ENCODE measurements around the gene STRA6.

Gene STRA6

GRCh38 chr15:74158855-74159650 lies 43.5 kb downstream of the STRA6 start:
- no peak for DNase-seq

GRCh38 chr15:74157868-74158827 lies 44.4 kb downstream of the STRA6 start:
- no peak for DNase-seq

- DNase-seq: no peak
Observed at GRCh38 chr15:74156678-74157411, 45.7 kb downstream of the STRA6 start.

GRCh38 chr15:74155766-74156417 lies 46.7 kb downstream of the STRA6 start:
- no peak for DNase-seq

- no peak for DNase-seq
Observed at GRCh38 chr15:74147051-74147450, 55.5 kb downstream of the STRA6 start.

- no peak for DNase-seq
Observed at GRCh38 chr15:74146277-74146800, 56.2 kb downstream of the STRA6 start.

GRCh38 chr15:74144153-74144775 lies 58.3 kb downstream of the STRA6 start:
- no peak for DNase-seq

- no peak for DNase-seq
Observed at GRCh38 chr15:74141591-74141990, 61.0 kb downstream of the STRA6 start.

GRCh38 chr15:74138642-74139041 lies 63.9 kb downstream of the STRA6 start:
- DNase-seq: no peak

GRCh38 chr15:74137537-74137894 lies 65.1 kb downstream of the STRA6 start:
- DNase-seq: no peak

GRCh38 chr15:74136814-74137536 lies 65.6 kb downstream of the STRA6 start:
- DNase-seq: no peak

GRCh38 chr15:74136540-74136813 lies 66.1 kb downstream of the STRA6 start:
- no peak for DNase-seq

- no peak for DNase-seq
Observed at GRCh38 chr15:74135041-74135565, 67.5 kb downstream of the STRA6 start.

- DNase-seq: no peak
Observed at GRCh38 chr15:74134387-74135027, 68.1 kb downstream of the STRA6 start.

GRCh38 chr15:74133694-74134386 lies 68.7 kb downstream of the STRA6 start:
- no peak for DNase-seq

GRCh38 chr15:74132681-74133651 lies 69.6 kb downstream of the STRA6 start:
- DNase-seq: no peak

GRCh38 chr15:74131628-74132413 lies 70.8 kb downstream of the STRA6 start:
- DNase-seq: no peak
